Measurements from ENCODE around the gene PLXNA1.

- no peak for TF ChIP-seq CTCF (IDR thresholded peaks at IDR 0.05)
- no peak for TF ChIP-seq ZFX (IDR thresholded peaks at IDR 0.05; ENCODE audit: borderline replicate concordance)
Measured at GRCh38 chr3:127018306-127018828, 35.5 kb downstream of the PLXNA1 start.

All from 22Rv1 (cell line).